T follicular helper cell (primary cell): ENCODE results near the gene HCRTR2.
"Not testable (repeated sequence)": the region's sequence is repeated elsewhere in the genome, so short reads cannot be mapped to it uniquely, and the experiment has no call there.

ENCODE experiments used
- DNase-seq: peaks from one replicate; pipeline ENCODE4 v3.0.0-alpha.2; 2020; ENCODE audit warnings: low read depth

The HCRTR2 gene

GRCh38 chr6:55212156-55212555, 37.8 kb downstream of the HCRTR2 start:
- DNase-seq = no peak

GRCh38 chr6:55220961-55221360, 46.6 kb downstream of the HCRTR2 start:
- DNase-seq = no peak

- no peak for DNase-seq
Measured at GRCh38 chr6:55227862-55228261, 53.5 kb downstream of the HCRTR2 start.

- no peak for DNase-seq
Measured at GRCh38 chr6:55239099-55239498, 64.8 kb downstream of the HCRTR2 start.

GRCh38 chr6:55240975-55241605, 66.8 kb downstream of the HCRTR2 start:
- not testable (repeated sequence) for DNase-seq

GRCh38 chr6:55250400-55250799, 76.1 kb downstream of the HCRTR2 start:
- no peak for DNase-seq

GRCh38 chr6:55255113-55255512, 80.8 kb downstream of the HCRTR2 start:
- no peak for DNase-seq

- no peak for DNase-seq
Measured at GRCh38 chr6:55260181-55260580, 85.9 kb downstream of the HCRTR2 start.

GRCh38 chr6:55265409-55266114, 91.2 kb downstream of the HCRTR2 start:
- DNase-seq = no peak

- DNase-seq = no peak
Measured at GRCh38 chr6:55266896-55267295, 92.6 kb downstream of the HCRTR2 start.

- no peak for DNase-seq
Measured at GRCh38 chr6:55276745-55277530, 102.6 kb downstream of the HCRTR2 start.

- DNase-seq = no peak
Measured at GRCh38 chr6:55277646-55278045, 103.3 kb downstream of the HCRTR2 start.

GRCh38 chr6:55281215-55281614, 106.9 kb downstream of the HCRTR2 start:
- no peak for DNase-seq

- DNase-seq = no peak
Measured at GRCh38 chr6:55282115-55282514, 107.8 kb downstream of the HCRTR2 start.

GRCh38 chr6:55286824-55287223, 112.5 kb downstream of the HCRTR2 start:
- DNase-seq = no peak

- DNase-seq = no peak
Measured at GRCh38 chr6:55290736-55291135, 116.4 kb downstream of the HCRTR2 start.

- no peak for DNase-seq
Measured at GRCh38 chr6:55293116-55293515, 118.8 kb downstream of the HCRTR2 start.

- DNase-seq = not testable (repeated sequence)
Measured at GRCh38 chr6:55297214-55297613, 122.9 kb downstream of the HCRTR2 start.

- DNase-seq = no peak
Measured at GRCh38 chr6:55299286-55299985, 125.1 kb downstream of the HCRTR2 start.

- DNase-seq = no peak
Measured at GRCh38 chr6:55304747-55305146, 130.4 kb downstream of the HCRTR2 start.

GRCh38 chr6:55319961-55320695, 145.8 kb downstream of the HCRTR2 start:
- DNase-seq = no peak

- no peak for DNase-seq
Measured at GRCh38 chr6:55320696-55321086, 146.4 kb downstream of the HCRTR2 start.
